GM19328 (cell line): ENCODE results near the gene VEGFA.
"Not testable (repeated sequence)": the region's sequence is repeated elsewhere in the genome, so short reads cannot be mapped to it uniquely, and the experiment has no call there.

Experiments used
- ATAC-seq: cut with Tn5 transposase; IDR thresholded peaks from one replicate; pipeline ENCODE4 v1.9.1; 2021; ENCODE audit warnings: mild to moderate bottlenecking, moderate library complexity; ENCODE audit not compliant: unreplicated experiment

Gene VEGFA

DNA sequence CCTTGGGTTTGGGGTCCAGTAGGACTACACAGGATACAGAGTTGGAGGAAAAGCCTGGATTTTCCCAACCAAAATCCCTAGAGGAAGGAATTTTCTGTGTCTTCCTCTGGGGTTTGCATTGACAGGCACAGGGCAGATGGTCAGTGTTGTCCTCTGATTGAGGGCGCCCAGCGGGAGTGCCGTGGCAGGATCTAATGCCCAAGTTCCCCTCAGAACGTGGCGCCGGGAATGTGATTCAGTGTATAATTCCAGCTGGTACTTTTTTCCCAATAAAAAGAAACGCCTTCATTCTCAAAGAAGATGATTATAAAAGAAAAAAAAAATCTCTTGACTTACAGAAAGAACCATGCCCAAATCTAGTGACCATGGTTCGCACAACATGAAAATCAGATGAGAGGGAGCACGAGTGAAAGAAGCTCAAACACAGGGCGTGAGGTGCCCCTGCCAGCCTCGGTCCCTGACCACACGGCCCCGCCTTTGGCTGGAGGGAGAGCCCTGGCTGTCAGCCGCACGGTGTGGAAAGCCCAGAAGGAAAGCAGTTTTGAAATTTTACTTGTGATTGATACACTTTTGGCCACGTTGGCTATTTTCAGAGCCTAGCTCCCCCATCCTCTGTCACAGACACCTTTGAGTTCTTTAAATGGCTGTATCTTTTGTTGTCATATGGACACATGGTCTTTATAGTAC is 31.6 kb downstream of the VEGFA start:
- ATAC-seq: no peak

DNA sequence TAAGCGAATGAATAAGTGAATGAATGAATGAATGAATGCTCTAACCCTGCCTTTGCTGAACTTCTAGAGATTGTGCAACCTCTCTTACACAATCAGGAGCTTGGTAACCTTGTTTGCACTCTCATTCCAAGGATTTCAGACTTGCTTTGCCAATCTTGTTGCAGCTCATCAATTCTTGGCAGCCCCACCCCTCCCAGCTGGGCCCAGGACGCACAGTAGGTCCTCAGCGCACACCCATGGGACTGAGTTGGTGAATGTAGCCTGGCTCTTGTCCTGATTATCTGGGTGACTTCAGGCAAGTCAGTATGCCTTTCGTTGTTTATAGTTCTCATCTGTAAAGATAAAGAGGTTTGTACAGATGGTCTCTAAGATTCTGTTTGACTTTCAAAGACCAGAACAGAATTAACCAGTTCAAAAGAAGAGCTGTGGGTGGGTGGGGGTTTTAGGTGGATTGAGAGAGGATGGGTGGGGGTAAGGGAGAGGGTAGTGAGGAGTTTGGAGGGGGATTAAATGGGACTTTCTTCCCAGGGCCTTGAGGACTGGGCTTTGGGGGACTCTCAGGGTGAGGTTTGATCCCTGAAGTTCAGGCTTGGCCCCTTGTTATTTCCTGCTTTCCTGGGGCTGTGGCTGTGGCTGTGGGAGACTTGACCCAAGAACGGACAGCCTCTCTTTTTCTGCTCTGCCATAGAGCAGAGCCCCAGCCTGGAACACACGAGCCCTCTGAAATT is 33.2 kb downstream of the VEGFA start:
- no peak for ATAC-seq

GRCh38 chr6:43803783-43804549 is 34.0 kb downstream of the VEGFA start:
- ATAC-seq: no peak

DNA sequence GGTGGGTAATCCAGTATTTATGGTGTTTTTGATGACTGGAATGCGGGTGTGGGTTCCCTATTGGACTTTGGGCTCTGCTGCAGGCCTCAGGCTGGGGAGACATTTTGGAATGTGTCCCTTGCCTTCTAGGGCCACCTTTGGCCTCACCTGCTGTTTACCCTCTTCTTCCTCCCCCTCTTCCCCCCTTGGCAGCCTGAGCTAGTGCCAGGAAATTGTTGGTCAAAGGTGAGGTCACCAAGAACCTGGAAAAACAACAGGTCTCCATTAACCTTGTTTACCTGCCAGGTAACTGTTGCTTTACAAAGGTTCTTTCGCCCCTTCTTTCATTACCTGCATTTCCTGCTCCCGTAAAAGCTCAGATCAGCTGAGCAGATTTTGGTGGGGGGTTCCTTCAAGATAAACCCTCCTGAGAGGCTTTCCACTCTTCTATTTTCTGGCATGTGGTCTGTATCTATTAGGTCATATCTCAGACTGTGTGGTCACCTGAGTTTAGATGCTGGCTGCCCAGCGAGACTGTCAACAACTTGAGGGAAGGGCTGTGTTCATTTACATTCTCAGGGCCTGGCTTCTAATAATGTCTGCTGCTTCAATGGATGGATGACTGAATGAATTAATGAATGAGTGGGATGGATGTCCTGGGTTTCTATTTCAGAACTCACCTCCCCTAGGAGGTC is 34.7 kb downstream of the VEGFA start:
- ATAC-seq: no peak

DNA sequence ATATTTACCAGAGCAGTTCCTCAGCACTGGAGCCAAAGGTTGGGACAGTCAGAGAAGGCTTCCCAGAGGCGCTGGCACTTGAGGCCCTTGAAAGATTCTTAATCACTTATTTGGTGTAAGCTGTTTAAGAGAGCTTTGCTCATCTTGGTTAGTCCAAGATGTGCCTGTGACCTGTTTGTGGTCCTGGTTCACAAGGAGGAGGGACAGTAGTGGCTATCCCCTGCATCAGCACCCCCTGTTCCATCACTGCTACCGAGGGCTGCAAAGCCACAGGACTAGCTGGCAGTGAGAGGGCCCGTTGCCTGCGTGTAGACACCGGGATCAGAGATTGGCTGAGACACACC is 35.7 kb downstream of the VEGFA start:
- no peak for ATAC-seq

DNA sequence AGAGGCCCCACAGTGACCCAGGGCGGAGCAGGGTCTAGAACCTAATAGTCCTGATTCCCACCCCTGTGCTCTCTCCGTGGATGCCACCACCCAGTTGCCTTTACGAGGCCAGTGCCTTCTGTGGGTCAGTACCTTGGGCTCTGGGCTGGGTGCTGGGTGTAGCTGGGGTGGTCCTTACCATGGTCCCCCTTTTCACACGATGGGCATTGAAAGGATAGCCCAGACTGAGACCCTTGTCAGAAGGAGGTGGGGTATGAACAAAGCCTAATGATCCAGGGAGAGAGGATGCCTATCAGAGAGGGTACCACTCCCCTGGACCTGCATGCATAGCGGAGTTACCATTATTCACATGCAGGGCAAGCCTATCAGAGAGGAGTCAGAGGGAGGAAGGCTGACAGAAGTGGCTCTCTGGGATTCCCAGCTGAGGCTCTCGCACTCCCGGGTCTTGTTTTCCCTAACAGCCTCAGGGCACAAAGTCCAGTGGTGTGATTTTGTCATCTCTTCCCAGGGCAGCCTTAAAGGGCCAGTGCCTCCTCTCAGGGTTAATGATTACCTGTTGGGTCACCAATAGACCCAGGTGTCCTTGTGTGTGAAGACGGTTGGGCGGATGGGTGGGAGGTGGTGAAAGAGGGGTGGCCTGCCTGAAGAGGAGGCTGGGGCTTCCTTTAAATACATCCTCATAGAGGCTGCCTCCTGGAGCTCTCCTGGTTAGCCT is 36.2 kb downstream of the VEGFA start:
- no peak for ATAC-seq

DNA sequence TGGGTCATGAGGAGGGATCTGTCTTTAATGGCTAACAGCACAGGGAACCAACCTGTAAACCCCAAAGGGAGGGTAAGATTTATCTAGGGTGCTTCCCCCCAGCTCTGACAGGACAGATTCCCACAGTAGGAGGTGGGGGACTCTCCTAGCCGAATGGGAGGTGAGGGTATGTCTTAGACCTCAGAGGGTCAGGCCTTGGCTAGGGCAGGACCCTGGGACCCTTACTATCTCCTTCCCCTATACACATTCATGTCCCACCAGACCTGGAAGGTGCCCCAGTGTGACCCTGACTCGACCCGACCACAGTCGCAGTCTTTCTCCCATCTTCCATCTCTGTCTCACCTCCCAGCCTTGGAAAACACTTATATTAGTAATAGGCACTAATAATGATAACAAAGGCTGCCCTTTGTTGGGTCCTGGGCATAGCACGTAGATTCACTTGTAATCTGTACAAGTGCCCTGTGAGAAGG is 36.8 kb downstream of the VEGFA start:
- ATAC-seq: no peak

- no peak for ATAC-seq
These were observed 37.4 kb downstream of the VEGFA start for GRCh38 chr6:43807228-43808061.

- no peak for ATAC-seq
These were observed 38.4 kb downstream of the VEGFA start for GRCh38 chr6:43808412-43808811.

- no peak for ATAC-seq
These were observed 39.6 kb downstream of the VEGFA start for GRCh38 chr6:43809417-43810305.

DNA sequence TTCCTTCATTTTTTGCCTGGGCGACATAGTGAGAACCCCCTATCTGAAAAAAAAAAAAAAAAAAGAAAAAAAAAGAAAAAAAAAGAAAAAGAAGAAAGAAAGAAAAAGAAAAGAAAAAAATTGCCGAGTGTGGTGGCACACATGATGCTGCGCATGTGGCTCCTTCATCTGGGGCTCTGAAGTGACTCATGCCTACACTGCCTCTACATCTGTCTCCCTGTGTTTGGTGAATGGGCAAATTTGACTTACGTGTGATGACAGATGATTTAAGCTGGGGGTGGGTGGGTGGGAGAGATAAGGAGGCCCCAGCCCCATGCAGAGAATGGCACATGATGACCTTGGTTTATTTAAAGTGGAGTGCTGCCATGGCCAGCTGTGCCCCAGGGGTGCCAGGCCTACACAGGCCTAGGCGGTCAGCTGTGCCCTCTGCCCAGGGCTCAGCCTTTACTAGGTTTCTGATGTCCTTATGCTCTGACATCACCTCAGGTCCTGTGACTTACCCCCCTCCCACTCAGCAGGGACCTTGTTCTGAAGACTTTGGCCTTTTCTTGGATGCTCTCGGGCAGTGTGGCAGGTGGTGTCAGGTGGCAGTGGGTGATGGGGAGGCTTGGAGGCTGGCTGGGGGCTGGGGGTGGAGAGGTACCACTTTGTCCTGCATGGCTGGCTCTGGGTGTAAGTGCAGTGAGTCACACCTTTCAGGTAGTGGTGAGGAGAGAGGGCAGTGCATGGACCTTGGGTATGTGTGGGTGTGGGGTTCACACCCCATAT is 41.1 kb downstream of the VEGFA start:
- ATAC-seq: no peak

DNA sequence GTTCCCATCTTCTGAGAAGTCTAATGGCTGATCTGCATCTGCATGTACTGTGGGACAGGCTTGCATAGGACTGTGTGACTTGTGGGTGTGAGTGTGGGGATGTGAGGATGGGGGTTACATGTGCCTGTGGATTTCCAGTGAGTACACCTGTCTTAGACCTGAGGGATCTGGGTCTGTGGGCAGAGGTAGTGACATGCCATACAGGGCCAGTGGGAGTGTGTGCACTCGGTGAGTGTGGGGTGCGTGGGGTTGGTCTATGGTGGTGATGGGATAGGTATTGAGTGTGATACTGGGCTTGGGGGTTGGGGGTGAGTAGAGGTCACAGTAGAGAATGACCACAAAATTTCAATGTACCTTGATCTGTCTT is 41.7 kb downstream of the VEGFA start:
- ATAC-seq: no peak

GRCh38 chr6:43812850-43813578 is 43.0 kb downstream of the VEGFA start:
- ATAC-seq: no peak

DNA sequence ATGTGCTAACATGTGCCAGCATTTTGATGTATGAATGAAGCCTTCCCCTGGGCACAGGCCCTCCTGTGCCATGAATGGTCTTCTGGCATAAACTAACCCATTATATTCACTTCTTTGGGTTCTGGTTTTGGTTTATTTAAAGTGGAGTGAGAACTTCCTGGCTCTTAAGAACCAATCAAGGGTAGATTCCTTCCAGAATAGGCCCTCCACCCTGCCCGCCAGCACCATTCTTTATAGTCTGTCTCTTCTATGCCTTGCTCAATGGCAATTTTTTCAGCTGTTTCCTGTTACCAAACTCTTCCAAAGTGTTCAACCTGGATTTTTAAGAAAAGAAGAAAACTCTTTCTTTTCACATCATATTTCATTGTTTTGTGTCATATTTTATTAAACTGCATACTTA is 44.1 kb downstream of the VEGFA start:
- no peak for ATAC-seq

DNA sequence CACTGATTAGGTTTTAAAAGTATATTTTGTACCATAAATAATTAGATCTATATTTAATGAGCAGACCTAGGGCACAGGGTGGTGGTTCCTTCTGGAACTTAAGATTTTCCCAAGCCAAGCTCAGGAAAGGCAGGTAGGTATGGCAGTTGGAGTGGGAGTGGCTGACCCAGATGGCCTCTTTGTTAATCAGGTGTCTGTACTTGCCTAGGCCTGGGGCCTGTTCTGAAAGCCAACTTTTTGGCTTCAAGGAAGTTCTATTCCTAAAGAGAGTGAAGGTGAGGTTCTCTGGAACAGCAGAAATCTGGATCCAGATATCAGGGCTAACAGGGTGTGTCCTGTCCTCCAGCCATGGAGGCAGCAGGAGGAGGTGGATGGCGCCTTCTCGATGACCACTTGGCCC is 44.9 kb downstream of the VEGFA start:
- ATAC-seq: no peak

DNA sequence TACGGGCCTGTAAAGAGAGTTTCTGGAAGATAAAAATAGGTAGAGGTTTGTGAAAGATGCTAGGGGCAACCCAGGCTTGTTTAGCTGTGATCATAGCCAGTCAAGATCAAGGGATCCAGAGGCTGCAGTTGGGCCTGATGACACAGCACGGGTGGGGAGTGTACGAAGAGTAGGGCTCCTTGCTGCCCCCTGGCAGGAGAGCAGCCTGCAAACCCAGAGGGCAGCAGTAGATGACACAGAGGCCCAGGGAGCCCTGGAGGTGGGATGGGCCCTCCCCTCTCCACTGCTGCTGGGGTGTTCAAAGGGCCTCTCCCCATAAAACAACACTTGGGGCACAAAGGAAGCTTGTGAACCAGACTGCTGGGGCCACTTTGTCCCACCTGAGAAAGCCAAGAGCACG is 47.2 kb downstream of the VEGFA start:
- ATAC-seq: no peak

DNA sequence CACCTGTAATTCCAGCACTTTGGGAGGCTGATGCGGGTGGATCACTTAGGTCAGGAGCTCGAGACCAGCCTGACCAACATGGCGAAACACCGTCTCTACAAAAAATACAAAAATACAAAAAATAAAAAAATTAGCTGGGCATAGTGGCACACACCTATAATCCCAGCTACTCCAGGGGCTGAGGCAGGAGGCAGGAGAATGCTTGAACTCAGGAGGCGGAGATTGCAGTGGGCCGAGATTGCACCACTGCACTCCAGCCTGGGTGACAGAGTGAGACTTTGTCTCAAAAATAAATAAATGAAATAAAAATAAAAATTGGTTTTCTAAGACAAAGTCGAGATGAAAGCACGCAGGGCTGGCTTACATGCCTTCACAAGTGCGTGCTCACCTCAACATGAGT is 49.0 kb downstream of the VEGFA start:
- ATAC-seq: not testable (repeated sequence)

DNA sequence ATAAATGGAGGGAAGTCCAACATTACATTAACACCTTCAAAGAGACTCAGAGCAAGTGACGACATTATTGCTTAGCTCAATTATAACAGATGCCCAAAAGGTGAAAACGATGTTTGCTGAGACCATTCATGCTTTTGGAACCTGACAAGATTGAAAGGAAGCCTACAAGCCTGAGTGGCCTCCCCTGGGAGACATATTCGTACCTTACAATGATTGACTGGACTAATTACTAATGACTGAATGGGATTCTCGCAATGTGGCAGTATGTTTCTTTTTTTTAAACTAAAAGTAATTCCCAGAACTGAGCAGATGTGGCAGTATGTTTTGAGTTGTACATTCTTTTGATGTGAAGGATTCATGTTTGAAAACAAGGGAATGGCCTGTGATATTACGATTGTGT is 49.9 kb downstream of the VEGFA start:
- no peak for ATAC-seq
